Right lung (tissue), 5 donors: ENCODE data around the gene CDH5. TPM values are rescaled to one million over a fixed set of nuclear protein-coding genes. Genes with fewer than 3 reads are reported as not detected.
A peak's percentile ranks its signal among the peaks of the same experiment; 100 is the strongest.

Experiments
- DNase-seq, 2 donors: peaks; one replicate each; pipeline ENCODE4 v3.0.0-alpha.2; 2013
- polyA plus RNA-seq, 5 donors: library from polyadenylated mRNA; unstranded; fragments of 120-200 nt; gene quantifications; one replicate each; pipeline versions ENCODE4 v1.2.1 to v1.2.3, GENCODE V29; 2013; ENCODE audit warnings: inconsistent platforms in 1 of 5, low replicate concordance in 1 of 5; ENCODE audit not compliant: insufficient read length in 5 of 5, insufficient read depth in 1 of 5

CDH5 gene
- polyA plus RNA-seq, 5 donors, result 133 to 168 (median 145) TPM

GRCh38 chr16:66390346-66391108, 24.0 kb downstream of the CDH5 start:
- DNase-seq, result no peak

GRCh38 chr16:66391726-66392670, 25.5 kb downstream of the CDH5 start:
- DNase-seq, result no peak

- no peak for DNase-seq
Measured at GRCh38 chr16:66395806-66396555, 29.5 kb downstream of the CDH5 start.

- no peak for DNase-seq
Measured at GRCh38 chr16:66397736-66398433, 31.4 kb downstream of the CDH5 start.

GRCh38 chr16:66399031-66399430, 32.5 kb downstream of the CDH5 start:
- DNase-seq, result no peak

- DNase-seq, result no peak
Measured at GRCh38 chr16:66399930-66400329, 33.4 kb downstream of the CDH5 start.

- DNase-seq, result no peak
Measured at GRCh38 chr16:66400503-66401380, 34.3 kb downstream of the CDH5 start.

- no peak for DNase-seq
Measured at GRCh38 chr16:66401610-66402009, 35.1 kb downstream of the CDH5 start.

GRCh38 chr16:66402166-66402565, 35.7 kb downstream of the CDH5 start:
- DNase-seq, result no peak

- no peak for DNase-seq
Measured at GRCh38 chr16:66402591-66403230, 36.2 kb downstream of the CDH5 start.

GRCh38 chr16:66403531-66404145, 37.1 kb downstream of the CDH5 start:
- no peak for DNase-seq

GRCh38 chr16:66405057-66405783, 38.7 kb downstream of the CDH5 start:
- no peak for DNase-seq

GRCh38 chr16:66406534-66407221, 40.2 kb downstream of the CDH5 start:
- DNase-seq, result peak; percentile 68 to 82

GRCh38 chr16:66408163-66409048, 41.9 kb downstream of the CDH5 start:
- DNase-seq, result peak; percentile 88 to 93

GRCh38 chr16:66409156-66409555, 42.7 kb downstream of the CDH5 start:
- DNase-seq, result no peak

GRCh38 chr16:66412182-66412581, 45.7 kb downstream of the CDH5 start:
- DNase-seq, result no peak

- DNase-seq, result no peak
Measured at GRCh38 chr16:66414891-66415290, 48.4 kb downstream of the CDH5 start.
